Osteocyte (in vitro differentiated cells): ENCODE results near the gene GRIA3. TPM values are rescaled to one million over a fixed set of nuclear protein-coding genes. Genes with fewer than 3 reads are reported as not detected.

Source experiments
- DNase-seq: peaks from one replicate; pipeline ENCODE4 v3.0.0; 2021; ENCODE audit warnings: mixed read lengths; ENCODE audit not compliant: unreplicated experiment; ENCODE audit errors: extremely low spot score
- H3K27ac Mint-ChIP-seq: one replicate; pipeline ENCODE4 v1.8.0; 2021; ENCODE audit warnings: mild to moderate bottlenecking, mixed read lengths; ENCODE audit not compliant: unreplicated experiment
- H3K27me3 Mint-ChIP-seq: one replicate; pipeline ENCODE4 v1.8.0; 2021; ENCODE audit warnings: mixed read lengths; ENCODE audit not compliant: unreplicated experiment
- H3K36me3 Mint-ChIP-seq: one replicate; pipeline ENCODE4 v1.8.0; 2021; ENCODE audit warnings: mixed read lengths; ENCODE audit not compliant: unreplicated experiment
- H3K4me1 Mint-ChIP-seq: one replicate; pipeline ENCODE4 v1.8.0; 2021; ENCODE audit warnings: mixed read lengths; ENCODE audit not compliant: unreplicated experiment
- H3K4me3 Mint-ChIP-seq: one replicate; pipeline ENCODE4 v1.8.0; 2021; ENCODE audit warnings: mild to moderate bottlenecking, moderate library complexity, mixed read lengths; ENCODE audit not compliant: unreplicated experiment
- H3K9me3 Mint-ChIP-seq: one replicate; pipeline ENCODE4 v1.8.0; 2021; ENCODE audit warnings: mixed read lengths; ENCODE audit not compliant: unreplicated experiment
- total RNA-seq: library from RNA; stranded (reverse); gene quantifications from 2 replicates; pipeline ENCODE4 v1.2.1, GENCODE V29; 2021
- TF ChIP-seq, protein P1 (sequence below): fragments of 200-600 bp; sonication (generic); IDR thresholded peaks from 2 replicates; pipeline ENCODE4 v1.5.0; 2021; ENCODE audit warnings: antibody characterized with exemption, mild to moderate bottlenecking, moderate library complexity

Gene GRIA3
- total RNA-seq, 1 donor from 2014 or later = not detected

DNA sequence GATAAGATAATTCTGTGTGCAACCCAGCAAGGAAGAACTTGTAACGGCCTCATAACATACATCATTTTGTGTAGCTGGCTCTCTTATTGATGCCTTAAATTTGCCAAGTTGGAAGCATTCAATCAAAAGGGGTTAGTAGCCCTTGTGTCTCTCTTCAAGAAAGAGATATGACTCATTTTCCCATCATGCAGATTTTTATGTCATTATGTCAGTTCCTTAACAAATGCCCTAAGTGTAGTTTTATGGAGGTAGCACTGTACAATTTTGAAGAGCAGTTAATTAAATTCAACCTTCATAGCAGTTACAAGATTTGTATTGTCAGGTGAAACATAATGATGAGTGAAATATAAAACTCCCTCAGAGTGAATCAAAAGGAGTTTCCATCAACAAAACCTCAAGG, 215.6 kb downstream of the GRIA3 start:
- no peak overlapping the region for H3K27ac Mint-ChIP-seq
- no peaks in the 10 kb centered on the region for H3K27me3 Mint-ChIP-seq
- H3K9me3 Mint-ChIP-seq = peaks cover 11% of the 10 kb centered on the region
- no peaks in the 10 kb centered on the region for H3K4me1 Mint-ChIP-seq
- H3K4me3 Mint-ChIP-seq = no peak overlapping the region
- TF ChIP-seq, protein P1, sequence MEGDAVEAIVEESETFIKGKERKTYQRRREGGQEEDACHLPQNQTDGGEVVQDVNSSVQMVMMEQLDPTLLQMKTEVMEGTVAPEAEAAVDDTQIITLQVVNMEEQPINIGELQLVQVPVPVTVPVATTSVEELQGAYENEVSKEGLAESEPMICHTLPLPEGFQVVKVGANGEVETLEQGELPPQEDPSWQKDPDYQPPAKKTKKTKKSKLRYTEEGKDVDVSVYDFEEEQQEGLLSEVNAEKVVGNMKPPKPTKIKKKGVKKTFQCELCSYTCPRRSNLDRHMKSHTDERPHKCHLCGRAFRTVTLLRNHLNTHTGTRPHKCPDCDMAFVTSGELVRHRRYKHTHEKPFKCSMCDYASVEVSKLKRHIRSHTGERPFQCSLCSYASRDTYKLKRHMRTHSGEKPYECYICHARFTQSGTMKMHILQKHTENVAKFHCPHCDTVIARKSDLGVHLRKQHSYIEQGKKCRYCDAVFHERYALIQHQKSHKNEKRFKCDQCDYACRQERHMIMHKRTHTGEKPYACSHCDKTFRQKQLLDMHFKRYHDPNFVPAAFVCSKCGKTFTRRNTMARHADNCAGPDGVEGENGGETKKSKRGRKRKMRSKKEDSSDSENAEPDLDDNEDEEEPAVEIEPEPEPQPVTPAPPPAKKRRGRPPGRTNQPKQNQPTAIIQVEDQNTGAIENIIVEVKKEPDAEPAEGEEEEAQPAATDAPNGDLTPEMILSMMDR = no peak
- no peak for DNase-seq
- no peaks in the 10 kb centered on the region for H3K36me3 Mint-ChIP-seq

DNA sequence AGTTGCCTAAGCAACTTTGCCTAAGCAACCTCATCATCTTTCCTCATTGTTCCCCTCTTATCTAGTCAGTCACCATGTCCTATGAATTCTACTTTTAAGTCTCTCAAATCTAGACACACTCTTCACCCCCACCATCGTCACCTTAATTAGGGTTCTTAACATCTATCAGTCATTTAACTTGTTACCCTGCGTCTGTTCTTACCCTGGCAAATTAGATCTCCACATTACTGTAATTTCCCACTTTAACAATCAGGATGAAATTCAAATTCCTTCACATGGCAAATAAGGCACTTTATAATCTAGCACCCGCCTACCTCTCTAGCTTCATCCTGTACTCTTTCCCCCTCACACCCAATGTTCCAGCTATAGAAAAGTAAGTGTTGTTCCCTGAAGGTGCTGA, 221.2 kb downstream of the GRIA3 start:
- Mint-ChIP-seq H3K36me3 (no peaks in the 10 kb centered on the region), H3K27ac (no peak overlapping the region), H3K4me3 (no peak overlapping the region), H3K27me3 (no peaks in the 10 kb centered on the region), H3K9me3 (peaks cover 30% of the 10 kb centered on the region), H3K4me1 (no peaks in the 10 kb centered on the region)
- TF ChIP-seq, protein P1 = no peak
- no peak for DNase-seq

DNA sequence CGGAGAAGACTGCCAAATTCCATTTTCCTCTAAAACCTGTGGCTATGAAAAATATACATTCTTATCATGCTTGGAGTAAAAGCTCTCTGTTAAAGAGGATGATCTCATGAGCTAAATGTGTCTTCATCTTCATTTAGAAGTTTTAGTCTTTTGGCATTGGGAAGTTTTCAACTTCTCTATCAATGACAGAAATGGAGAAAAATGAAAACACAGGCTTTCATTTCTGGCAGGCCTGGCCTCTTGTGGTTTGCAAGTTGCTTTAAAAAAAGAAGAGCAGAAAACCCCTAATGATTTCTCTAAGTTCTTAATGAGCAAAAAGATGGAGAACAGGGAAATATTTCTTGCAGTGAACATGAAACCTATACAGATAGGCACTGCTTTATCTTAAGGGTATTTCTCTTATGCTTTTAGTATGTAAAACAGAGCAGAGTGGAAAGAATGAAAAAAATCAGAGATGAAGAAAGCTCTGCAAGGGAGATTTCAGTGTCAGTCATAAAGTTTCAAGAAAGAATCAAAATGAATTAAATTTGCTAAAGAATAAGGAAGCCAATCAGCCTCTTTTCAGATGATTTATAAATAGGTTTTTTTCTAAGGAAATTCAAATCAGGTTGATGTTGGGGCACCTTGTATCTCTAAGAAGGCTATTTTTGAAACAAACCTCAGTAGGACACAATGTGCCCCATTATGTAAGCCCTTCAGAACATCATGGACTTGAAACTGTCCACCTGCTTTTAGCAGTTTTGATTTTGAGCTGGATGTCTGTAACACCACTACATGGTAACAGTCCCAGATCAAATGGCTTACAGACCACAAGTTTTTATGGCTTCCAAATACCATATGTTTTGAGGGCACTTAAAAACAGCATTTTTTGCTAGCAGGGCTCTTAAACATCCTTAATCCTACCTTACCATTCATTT, 225.0 kb downstream of the GRIA3 start:
- no peaks in the 10 kb centered on the region for H3K36me3 Mint-ChIP-seq
- no peak overlapping the region for H3K4me3 Mint-ChIP-seq
- no peaks in the 10 kb centered on the region for H3K4me1 Mint-ChIP-seq
- H3K27ac Mint-ChIP-seq = no peak overlapping the region
- H3K9me3 Mint-ChIP-seq = peaks cover 34% of the 10 kb centered on the region
- no peaks in the 10 kb centered on the region for H3K27me3 Mint-ChIP-seq
- DNase-seq = no peak
- TF ChIP-seq, protein P1 = no peak

DNA sequence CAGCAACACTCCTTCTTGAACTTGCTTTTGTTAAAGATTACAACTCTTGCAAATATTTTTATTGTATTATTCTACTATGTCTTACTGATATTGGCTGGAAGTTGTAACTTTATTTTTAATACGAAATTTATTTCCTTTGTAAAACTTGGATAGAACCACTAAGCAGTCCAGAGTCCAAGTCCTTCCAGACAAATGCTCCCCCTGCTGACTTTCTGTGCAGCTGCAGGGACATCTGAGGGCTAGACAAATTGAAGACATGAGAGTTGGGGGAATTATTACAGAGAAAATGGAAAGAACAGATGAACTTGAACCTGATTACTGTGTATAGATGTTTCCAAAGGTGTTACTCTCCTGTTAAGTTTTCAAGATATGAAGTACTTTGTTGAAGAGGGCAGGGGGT, 238.8 kb downstream of the GRIA3 start:
- DNase-seq = no peak
- TF ChIP-seq, protein P1 = peak; percentile 41
- Mint-ChIP-seq H3K9me3 (no peaks in the 10 kb centered on the region), H3K27ac (no peak overlapping the region), H3K4me3 (no peak overlapping the region), H3K27me3 (no peaks in the 10 kb centered on the region), H3K36me3 (no peaks in the 10 kb centered on the region), H3K4me1 (no peaks in the 10 kb centered on the region)

DNA sequence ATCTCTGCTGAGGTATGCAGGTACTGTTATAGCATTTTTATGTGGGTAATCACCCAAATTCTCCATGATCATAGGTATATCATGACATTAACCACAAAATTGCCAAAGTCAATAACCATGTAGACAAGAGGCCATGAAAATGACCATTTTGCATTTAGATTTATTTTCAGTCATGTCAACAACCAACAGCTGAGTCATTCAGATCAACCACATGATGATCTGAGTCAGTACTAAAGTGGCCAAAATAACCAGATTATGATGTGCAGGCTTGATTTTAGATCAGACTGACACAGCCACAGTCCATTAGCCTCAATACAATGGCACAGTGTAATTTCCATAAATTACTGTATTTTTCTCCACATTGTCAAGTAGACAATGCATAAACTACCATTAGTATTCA, 240.5 kb downstream of the GRIA3 start:
- Mint-ChIP-seq H3K36me3 (no peaks in the 10 kb centered on the region), H3K27me3 (no peaks in the 10 kb centered on the region), H3K4me3 (no peak overlapping the region), H3K9me3 (no peaks in the 10 kb centered on the region), H3K27ac (no peak overlapping the region), H3K4me1 (no peaks in the 10 kb centered on the region)
- no peak for DNase-seq
- TF ChIP-seq, protein P1 = no peak
